ENCODE measurements around the gene GCNA. TPM values are rescaled to one million over a fixed set of nuclear protein-coding genes. Genes with fewer than 3 reads are reported as not detected.
"Not testable (repeated sequence)": the region's sequence is repeated elsewhere in the genome, so short reads cannot be mapped to it uniquely, and the experiment has no call there.

The GCNA gene
- total RNA-seq, 1 experiment from 2014 or later, result 3.8 TPM

DNA sequence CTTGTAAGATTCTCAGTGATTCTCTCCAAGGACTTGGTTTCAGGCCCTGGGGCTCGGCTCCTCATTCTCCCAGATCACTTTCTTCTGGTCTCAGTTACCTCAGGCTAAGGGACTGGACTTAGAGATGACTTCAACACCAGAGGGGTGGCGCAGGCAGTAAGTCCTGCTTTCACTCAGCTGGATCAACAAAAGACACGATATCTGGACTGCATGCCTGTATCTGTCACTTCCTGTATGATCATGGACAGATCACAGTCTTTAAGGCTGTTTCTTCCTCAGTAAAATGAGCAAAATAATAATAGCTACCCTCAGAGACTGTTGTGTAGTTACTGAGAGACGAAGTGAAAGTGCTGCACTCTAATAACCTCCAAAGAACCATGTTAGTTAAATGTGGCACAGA lies 59.6 kb downstream of the GCNA start:
- Mint-ChIP-seq H3K4me3 (ENCODE audit: unreplicated experiment) (no peak overlapping the region), H3K9me3 (ENCODE audit: unreplicated experiment) (no peaks in the 10 kb centered on the region), H3K27me3 (ENCODE audit: insufficient read depth, unreplicated experiment) (peaks cover 29% of the 10 kb centered on the region), H3K27ac (ENCODE audit: low read depth, unreplicated experiment) (no peak overlapping the region), H3K36me3 (ENCODE audit: insufficient read depth, unreplicated experiment) (no peaks in the 10 kb centered on the region), H3K4me1 (ENCODE audit: insufficient read depth, unreplicated experiment) (no peaks in the 10 kb centered on the region)
- POLR2A ChIA-PET, result no interaction called here
- DNase-seq (ENCODE audit: unreplicated experiment), result no peak
- BruUV-seq (replicated peaks), result no TSS peak
- TF ChIP-seq, protein P1, sequence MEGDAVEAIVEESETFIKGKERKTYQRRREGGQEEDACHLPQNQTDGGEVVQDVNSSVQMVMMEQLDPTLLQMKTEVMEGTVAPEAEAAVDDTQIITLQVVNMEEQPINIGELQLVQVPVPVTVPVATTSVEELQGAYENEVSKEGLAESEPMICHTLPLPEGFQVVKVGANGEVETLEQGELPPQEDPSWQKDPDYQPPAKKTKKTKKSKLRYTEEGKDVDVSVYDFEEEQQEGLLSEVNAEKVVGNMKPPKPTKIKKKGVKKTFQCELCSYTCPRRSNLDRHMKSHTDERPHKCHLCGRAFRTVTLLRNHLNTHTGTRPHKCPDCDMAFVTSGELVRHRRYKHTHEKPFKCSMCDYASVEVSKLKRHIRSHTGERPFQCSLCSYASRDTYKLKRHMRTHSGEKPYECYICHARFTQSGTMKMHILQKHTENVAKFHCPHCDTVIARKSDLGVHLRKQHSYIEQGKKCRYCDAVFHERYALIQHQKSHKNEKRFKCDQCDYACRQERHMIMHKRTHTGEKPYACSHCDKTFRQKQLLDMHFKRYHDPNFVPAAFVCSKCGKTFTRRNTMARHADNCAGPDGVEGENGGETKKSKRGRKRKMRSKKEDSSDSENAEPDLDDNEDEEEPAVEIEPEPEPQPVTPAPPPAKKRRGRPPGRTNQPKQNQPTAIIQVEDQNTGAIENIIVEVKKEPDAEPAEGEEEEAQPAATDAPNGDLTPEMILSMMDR (IDR thresholded peaks at IDR 0.05; ENCODE audit: unreplicated experiment), result no peak
- CTCF ChIA-PET, result no interaction called here
- intact Hi-C loops (cut with micrococcal nuclease), result no loop called here

DNA sequence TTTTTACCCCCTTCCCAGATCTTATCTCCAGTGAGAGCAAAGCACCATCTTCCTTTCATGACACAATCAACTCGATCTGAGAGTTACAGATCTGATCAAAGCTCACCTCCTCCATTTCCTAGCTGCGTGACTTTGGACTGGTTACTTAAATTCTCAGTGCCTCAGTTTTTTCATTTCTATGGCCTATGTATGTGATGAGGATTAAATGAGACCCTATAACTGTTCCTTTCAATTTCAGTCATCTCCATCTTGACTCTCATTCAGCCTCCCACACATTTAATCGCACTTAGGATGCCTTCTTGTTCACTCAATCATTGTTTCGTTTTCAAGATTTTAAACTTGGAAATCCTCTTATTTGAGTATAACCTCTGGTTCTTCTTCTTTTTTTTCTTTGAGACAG lies 60.2 kb downstream of the GCNA start:
- intact Hi-C loops (cut with micrococcal nuclease), result no loop called here
- CTCF ChIA-PET, result no interaction called here
- Mint-ChIP-seq H3K4me1 (ENCODE audit: insufficient read depth, unreplicated experiment) (no peaks in the 10 kb centered on the region), H3K9me3 (ENCODE audit: unreplicated experiment) (no peaks in the 10 kb centered on the region), H3K36me3 (ENCODE audit: insufficient read depth, unreplicated experiment) (no peaks in the 10 kb centered on the region), H3K27me3 (ENCODE audit: insufficient read depth, unreplicated experiment) (peaks cover 26% of the 10 kb centered on the region), H3K27ac (ENCODE audit: low read depth, unreplicated experiment) (no peak overlapping the region), H3K4me3 (ENCODE audit: unreplicated experiment) (no peak overlapping the region)
- no peak for DNase-seq (ENCODE audit: unreplicated experiment)
- BruUV-seq (replicated peaks), result no TSS peak
- POLR2A ChIA-PET, result no interaction called here
- TF ChIP-seq, protein P1 (IDR thresholded peaks at IDR 0.05; ENCODE audit: unreplicated experiment), result no peak

DNA sequence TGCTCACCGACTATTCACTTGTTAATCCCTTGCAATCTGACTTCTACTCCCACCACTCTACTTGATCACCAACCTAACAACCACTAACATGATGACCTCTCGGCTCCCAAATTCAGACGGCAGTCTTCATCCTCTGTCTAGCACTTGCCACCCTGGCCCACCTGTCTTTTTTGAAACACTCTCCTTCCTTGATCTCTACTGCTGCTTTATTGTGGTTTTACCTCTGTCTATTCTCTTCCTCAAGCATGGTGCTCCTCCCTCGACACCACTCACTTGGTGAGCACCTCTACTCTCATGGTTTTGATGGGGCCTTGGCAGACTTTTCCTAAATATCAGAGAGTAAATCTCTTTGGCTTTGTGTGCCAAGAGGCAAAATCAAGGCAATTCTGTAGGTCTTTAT lies 61.8 kb downstream of the GCNA start:
- POLR2A ChIA-PET, result no interaction called here
- no TSS peak for BruUV-seq (replicated peaks)
- H3K27me3 Mint-ChIP-seq (ENCODE audit: insufficient read depth, unreplicated experiment), result peaks cover 24% of the 10 kb centered on the region
- CTCF ChIA-PET, result no interaction called here
- H3K36me3 Mint-ChIP-seq (ENCODE audit: insufficient read depth, unreplicated experiment), result no peaks in the 10 kb centered on the region
- H3K27ac Mint-ChIP-seq (ENCODE audit: low read depth, unreplicated experiment), result no peak overlapping the region
- H3K4me1 Mint-ChIP-seq (ENCODE audit: insufficient read depth, unreplicated experiment), result no peaks in the 10 kb centered on the region
- H3K4me3 Mint-ChIP-seq (ENCODE audit: unreplicated experiment), result no peak overlapping the region
- TF ChIP-seq, protein P1 (IDR thresholded peaks at IDR 0.05; ENCODE audit: unreplicated experiment), result no peak
- intact Hi-C loops (cut with micrococcal nuclease), result no loop called here
- no peaks in the 10 kb centered on the region for H3K9me3 Mint-ChIP-seq (ENCODE audit: unreplicated experiment)
- DNase-seq (ENCODE audit: unreplicated experiment), result no peak

DNA sequence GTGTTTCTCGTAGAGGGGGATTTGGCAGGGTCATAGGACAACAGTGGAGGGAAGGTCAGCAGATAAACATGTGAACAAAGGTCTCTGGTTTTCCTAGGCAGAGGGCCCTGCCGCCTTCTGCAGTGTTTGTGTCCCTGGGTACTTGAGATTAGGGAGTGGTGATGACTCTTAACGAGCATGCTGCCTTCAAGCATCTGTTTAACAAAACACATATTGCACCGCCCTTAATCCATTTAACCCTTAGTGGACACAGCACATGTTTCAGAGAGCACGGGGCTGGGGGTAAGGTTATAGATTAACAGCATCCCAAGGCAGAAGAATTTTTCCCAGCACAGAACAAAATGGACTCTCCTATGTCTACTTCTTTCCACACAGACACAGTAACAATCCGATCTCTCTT lies 66.2 kb downstream of the GCNA start:
- H3K36me3 Mint-ChIP-seq (ENCODE audit: insufficient read depth, unreplicated experiment); BruUV-seq (replicated peaks); POLR2A ChIA-PET; H3K9me3 Mint-ChIP-seq (ENCODE audit: unreplicated experiment); CTCF ChIA-PET; intact Hi-C loops (cut with micrococcal nuclease); H3K27ac Mint-ChIP-seq (ENCODE audit: low read depth, unreplicated experiment); H3K4me3 Mint-ChIP-seq (ENCODE audit: unreplicated experiment); DNase-seq (ENCODE audit: unreplicated experiment); H3K4me1 Mint-ChIP-seq (ENCODE audit: insufficient read depth, unreplicated experiment): not testable (repeated sequence)
- H3K27me3 Mint-ChIP-seq (ENCODE audit: insufficient read depth, unreplicated experiment), result peaks cover 24% of the 10 kb centered on the region

DNA sequence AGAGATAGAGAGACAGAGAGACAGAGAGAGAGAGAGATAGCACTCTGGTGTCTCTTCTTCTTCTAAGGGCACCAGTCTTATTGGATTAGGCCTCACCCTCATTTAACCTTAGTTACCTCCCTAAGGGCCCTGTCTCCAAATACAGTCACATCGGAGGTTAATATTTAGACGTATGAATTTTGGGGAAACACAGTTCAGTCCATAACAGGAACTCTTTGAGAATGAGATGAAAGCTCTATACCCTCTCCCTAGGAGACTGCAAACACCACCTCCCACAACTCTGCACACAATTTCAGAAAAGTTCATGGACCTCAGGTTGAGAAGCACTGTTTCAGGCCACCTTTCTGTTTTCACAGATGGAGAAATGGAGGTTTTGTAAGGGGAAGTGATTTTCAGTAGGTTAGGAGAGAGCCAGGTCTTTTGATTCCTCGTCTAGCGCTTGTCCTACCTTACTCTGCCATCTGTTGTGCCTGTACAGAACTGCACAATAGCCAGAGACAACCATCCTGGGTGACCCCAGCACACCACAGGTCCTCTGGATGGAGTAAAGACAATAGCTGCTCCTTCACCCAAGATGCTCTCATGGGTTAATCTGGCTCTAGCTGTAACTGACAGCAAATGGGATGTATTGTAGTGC lies 72.2 kb downstream of the GCNA start:
- H3K4me1 Mint-ChIP-seq (ENCODE audit: insufficient read depth, unreplicated experiment), result no peaks in the 10 kb centered on the region
- POLR2A ChIA-PET, result no interaction called here
- TF ChIP-seq, protein P1 (IDR thresholded peaks at IDR 0.05; ENCODE audit: unreplicated experiment), result no peak
- CTCF ChIA-PET, result interaction anchor here (0.6 kb wide), 2 partner anchors 14 to 85 kb away, joined by 3 read pairs; no protein-coding TSS in a partner anchor
- no peaks in the 10 kb centered on the region for H3K9me3 Mint-ChIP-seq (ENCODE audit: unreplicated experiment)
- no peaks in the 10 kb centered on the region for H3K36me3 Mint-ChIP-seq (ENCODE audit: insufficient read depth, unreplicated experiment)
- H3K27me3 Mint-ChIP-seq (ENCODE audit: insufficient read depth, unreplicated experiment), result no peaks in the 10 kb centered on the region
- H3K27ac Mint-ChIP-seq (ENCODE audit: low read depth, unreplicated experiment), result no peak overlapping the region
- DNase-seq (ENCODE audit: unreplicated experiment), result no peak
- intact Hi-C loops (cut with micrococcal nuclease), result no loop called here
- BruUV-seq (replicated peaks), result no TSS peak
- no peak overlapping the region for H3K4me3 Mint-ChIP-seq (ENCODE audit: unreplicated experiment)

Measured in MCF 10A (cell line).